Small intestine (tissue), 7 donors: Measurements from ENCODE around the gene PYHIN1. TPM values are rescaled to one million over a fixed set of nuclear protein-coding genes. Genes with fewer than 3 reads are reported as not detected.

Experiments used
- DNase-seq, 2 donors: peaks; one replicate each; pipeline versions ENCODE4 v3.0.0 to v3.0.0-alpha.2; 2013
- FAIRE-seq: peaks from 2 replicates; lab custom pipeline; 2012; peaks lifted over from hg19 to GRCh38; lab: Jason Lieb, UNC
- H3K27ac ChIP-seq, 3 donors: one replicate each; pipeline ENCODE4 v1.5.1; 2013; ENCODE audit warnings: low read length in 2 of 3, mild to moderate bottlenecking in 2 of 3, control low read depth in 1 of 3, inconsistent platforms in 1 of 3, low read depth in 1 of 3, moderate library complexity in 1 of 3
- H3K27me3 ChIP-seq, 3 donors: one replicate each; pipeline ENCODE4 v1.6.1; 2013; ENCODE audit warnings: low read length in 3 of 3, inconsistent platforms in 1 of 3; ENCODE audit not compliant: control insufficient read depth in 3 of 3, insufficient read depth in 3 of 3
- H3K36me3 ChIP-seq, 3 donors: one replicate each; pipeline ENCODE4 v1.6.1; 2013; ENCODE audit warnings: low read length in 3 of 3, inconsistent platforms in 1 of 3, low read depth in 1 of 3, mild to moderate bottlenecking in 1 of 3, moderate library complexity in 1 of 3; ENCODE audit not compliant: control insufficient read depth in 3 of 3, insufficient read depth in 2 of 3
- H3K4me1 ChIP-seq, 3 donors: one replicate each; pipeline ENCODE4 v1.6.1; 2013; ENCODE audit warnings: low read length in 2 of 3, inconsistent platforms in 1 of 3, low read depth in 1 of 3, mild to moderate bottlenecking in 1 of 3, moderate library complexity in 1 of 3; ENCODE audit not compliant: control insufficient read depth in 3 of 3, insufficient read depth in 2 of 3
- H3K4me3 ChIP-seq, 3 donors: one replicate each; pipeline ENCODE4 v1.5.1; 2013; ENCODE audit warnings: low read length in 3 of 3, control low read depth in 1 of 3, inconsistent platforms in 1 of 3, low read depth in 1 of 3, mild to moderate bottlenecking in 1 of 3, moderate library complexity in 1 of 3
- H3K9me3 ChIP-seq, 2 donors: one replicate each; pipeline ENCODE4 v1.6.1; 2013; ENCODE audit warnings: low read depth in 1 of 2, low read length in 1 of 2; ENCODE audit not compliant: control insufficient read depth in 2 of 2, insufficient read depth in 1 of 2
- WGBS, 3 donors: extraction: QIAGEN DNeasy Blood & Tissue Kit; methylation state at CpG; one replicate each; pipeline ENCODE4 v1.1.7; 2013; 5-methylcytosine and 5-hydroxymethylcytosine counted together
- polyA plus RNA-seq, 4 donors: library from polyadenylated mRNA; stranded (reverse) in 3 of 4; unstranded in 1 of 4; fragments of 200-250 nt in 3 of 4; fragments of 120-200 nt in 1 of 4; gene quantifications; one replicate each; pipeline versions ENCODE4 v1.2.1 to v1.2.3, GENCODE V29; 2013
- donor health status: healthy with polysubstance abuse.
- donor health status: control.
- donor health status: control.
- donor health status: Bipolar disorder and iron deficiency.
- donor health status: healthy.

PYHIN1 gene
- polyA plus RNA-seq, 4 donors = 0.55 to 0.81 (median 0.68) TPM

DNA sequence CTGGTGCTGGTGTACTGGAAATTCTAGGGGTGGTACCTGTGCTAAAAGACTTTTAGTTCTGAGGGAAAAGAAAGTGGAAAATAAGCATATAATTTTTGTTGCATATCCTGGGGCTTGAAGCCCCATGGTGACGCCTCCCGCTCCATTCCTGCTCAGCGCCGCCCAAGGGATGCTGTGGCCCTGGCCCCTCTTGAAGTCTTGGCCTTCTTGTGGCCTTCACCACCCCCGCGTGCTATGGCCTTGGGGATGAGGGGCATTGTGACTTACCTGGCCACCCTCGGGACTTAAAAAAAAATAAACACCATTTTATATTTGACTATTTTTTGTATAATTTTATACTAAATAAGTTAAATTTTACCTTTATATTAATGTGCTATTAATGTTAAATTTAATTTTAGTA, 93.7 kb downstream of the PYHIN1 start:
- DNase-seq (no peak), FAIRE-seq (no peak)
- no peaks in the 10 kb centered on the region for H3K27me3 ChIP-seq
- no peaks in the 10 kb centered on the region for H3K4me1 ChIP-seq
- H3K27ac ChIP-seq = no peak overlapping the region
- WGBS, 3 donors = 95 to 97% (median 96%) methylated on average over 7 of the region's 7 CpGs
- no peak overlapping the region for H3K4me3 ChIP-seq
- H3K9me3 ChIP-seq = peaks cover 0 to 4% of the 10 kb centered on the region in 2 donors
- peaks cover 0 to 9% (median 4%) of the 10 kb centered on the region in 3 donors for H3K36me3 ChIP-seq

Other genes starting within 250 kb of the PYHIN1 start
- under 1 TPM in 2 of 4 donors, not detected in 2; under 0.01 to 0.30 TPM for gene SPTA1, start 244.8 kb upstream of the PYHIN1 start, polyA plus RNA-seq
- gene OR6K2, start 230.9 kb upstream of the PYHIN1 start, polyA plus RNA-seq = not detected
- gene OR6K3, start 210.8 kb upstream of the PYHIN1 start, polyA plus RNA-seq = not detected
- not detected for gene OR6K6, start 176.8 kb upstream of the PYHIN1 start, polyA plus RNA-seq
- gene OR6N1, start 159.4 kb upstream of the PYHIN1 start, polyA plus RNA-seq = not detected
- gene OR6N2, start 150.3 kb upstream of the PYHIN1 start, polyA plus RNA-seq = not detected
- 1 to 10 TPM in 3 of 4 donors, under 1 TPM in 1; 0.89 to 3.3 (median 1.9) TPM for gene MNDA, start 100.2 kb upstream of the PYHIN1 start, polyA plus RNA-seq
- 10 to 100 TPM in 3 of 4 donors, 1 to 10 TPM in 1; 6.5 to 73.1 (median 31.9) TPM for gene IFI16, start 78.4 kb downstream of the PYHIN1 start, polyA plus RNA-seq
- 1 to 10 TPM in 3 of 4 donors, under 1 TPM in 1; 0.49 to 2.2 (median 1.1) TPM for gene AIM2, start 145.2 kb downstream of the PYHIN1 start, polyA plus RNA-seq
- 10 to 100 TPM in 1 of 4 donors, under 1 TPM in 2, not detected in 1; 0.27 to 23.5 (median 0.65) TPM for gene CADM3, start 240.1 kb downstream of the PYHIN1 start, polyA plus RNA-seq